HCEC 1CT (cell line): ENCODE measurements around the gene RPL10A.

Experiments used
- DNase-seq: peaks from one replicate; pipeline ENCODE4 v3.0.0-alpha.2; 2017

The RPL10A gene

GRCh38 chr6:35476004-35476403 lies 7.8 kb downstream of the RPL10A start:
- no peak for DNase-seq

DNA sequence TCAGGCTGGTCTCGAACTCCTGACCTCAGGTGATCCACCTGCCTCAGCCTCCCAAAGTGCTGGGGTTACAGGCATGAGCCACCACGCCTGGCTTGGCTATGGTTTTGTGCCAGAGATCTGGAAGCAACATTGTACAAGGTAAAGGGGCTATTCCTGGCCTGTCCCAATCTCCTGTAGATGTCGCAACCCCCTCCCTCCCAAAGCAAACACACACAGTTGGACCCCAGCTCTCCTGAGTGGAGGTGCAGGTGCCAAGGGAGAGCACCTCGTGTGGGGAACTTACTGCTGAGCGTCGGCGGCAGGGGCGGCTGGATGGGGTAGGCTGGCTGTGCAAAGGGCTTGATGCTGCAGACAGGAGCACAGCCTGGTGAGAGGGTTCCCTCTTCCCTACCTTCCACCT lies 8.8 kb downstream of the RPL10A start:
- no peak for DNase-seq

GRCh38 chr6:35477551-35478179 lies 9.5 kb downstream of the RPL10A start:
- DNase-seq = no peak

GRCh38 chr6:35478259-35478658 lies 10.1 kb downstream of the RPL10A start:
- no peak for DNase-seq

- DNase-seq = no peak
These were observed 12.0 kb downstream of the RPL10A start for GRCh38 chr6:35480176-35480575.

DNA sequence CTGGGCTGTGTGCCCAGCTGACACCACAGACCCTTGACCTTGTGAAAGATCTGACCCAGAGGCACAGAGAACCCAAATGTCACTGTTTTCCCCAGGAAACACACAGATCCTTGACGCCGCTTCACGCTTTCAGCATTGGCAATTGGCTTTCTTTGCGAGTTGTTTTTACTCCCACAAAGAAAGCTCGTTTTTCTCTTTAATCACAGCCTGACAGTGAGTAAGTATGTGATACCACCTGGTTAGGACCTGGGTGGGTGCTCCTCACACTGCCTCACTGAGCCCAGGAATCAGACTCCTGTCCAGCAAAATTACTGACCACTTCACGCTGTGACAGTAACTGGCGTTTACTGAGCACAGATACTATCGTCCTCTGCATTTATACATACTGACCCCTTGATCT lies 13.0 kb downstream of the RPL10A start:
- no peak for DNase-seq

- DNase-seq = no peak
These were observed 14.9 kb downstream of the RPL10A start for GRCh38 chr6:35483062-35483461.

GRCh38 chr6:35483490-35483889 lies 15.3 kb downstream of the RPL10A start:
- no peak for DNase-seq

- no peak for DNase-seq
These were observed 15.9 kb downstream of the RPL10A start for GRCh38 chr6:35483893-35484645.

GRCh38 chr6:35484921-35485392 lies 16.8 kb downstream of the RPL10A start:
- DNase-seq = peak; percentile 47

DNA sequence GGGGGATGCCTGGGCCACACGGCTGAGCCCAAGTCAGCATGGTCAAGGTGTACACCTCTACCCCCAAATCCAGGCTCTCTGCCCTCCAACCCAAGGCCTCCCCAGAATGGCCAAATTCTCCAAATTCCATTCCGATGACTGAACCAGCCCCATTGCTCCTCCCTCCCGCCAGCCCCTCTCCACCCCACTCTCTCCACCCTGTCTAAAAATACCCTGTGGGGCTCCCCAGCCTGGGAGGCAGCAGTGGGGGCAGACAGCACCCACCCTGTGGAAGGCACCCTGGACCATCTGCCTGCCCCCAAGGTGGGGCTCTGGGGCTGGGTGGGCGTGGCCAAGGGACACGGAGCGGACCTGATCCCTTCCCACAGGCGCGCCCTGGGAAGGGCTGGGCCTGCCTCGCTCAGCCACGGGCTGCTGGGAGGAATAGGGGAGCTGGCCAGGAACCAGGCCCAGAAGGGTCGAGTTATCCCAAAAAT lies 17.2 kb downstream of the RPL10A start:
- peak; percentile 81 for DNase-seq

GRCh38 chr6:35486005-35486925 lies 18.1 kb downstream of the RPL10A start:
- DNase-seq = peak; percentile 55

DNA sequence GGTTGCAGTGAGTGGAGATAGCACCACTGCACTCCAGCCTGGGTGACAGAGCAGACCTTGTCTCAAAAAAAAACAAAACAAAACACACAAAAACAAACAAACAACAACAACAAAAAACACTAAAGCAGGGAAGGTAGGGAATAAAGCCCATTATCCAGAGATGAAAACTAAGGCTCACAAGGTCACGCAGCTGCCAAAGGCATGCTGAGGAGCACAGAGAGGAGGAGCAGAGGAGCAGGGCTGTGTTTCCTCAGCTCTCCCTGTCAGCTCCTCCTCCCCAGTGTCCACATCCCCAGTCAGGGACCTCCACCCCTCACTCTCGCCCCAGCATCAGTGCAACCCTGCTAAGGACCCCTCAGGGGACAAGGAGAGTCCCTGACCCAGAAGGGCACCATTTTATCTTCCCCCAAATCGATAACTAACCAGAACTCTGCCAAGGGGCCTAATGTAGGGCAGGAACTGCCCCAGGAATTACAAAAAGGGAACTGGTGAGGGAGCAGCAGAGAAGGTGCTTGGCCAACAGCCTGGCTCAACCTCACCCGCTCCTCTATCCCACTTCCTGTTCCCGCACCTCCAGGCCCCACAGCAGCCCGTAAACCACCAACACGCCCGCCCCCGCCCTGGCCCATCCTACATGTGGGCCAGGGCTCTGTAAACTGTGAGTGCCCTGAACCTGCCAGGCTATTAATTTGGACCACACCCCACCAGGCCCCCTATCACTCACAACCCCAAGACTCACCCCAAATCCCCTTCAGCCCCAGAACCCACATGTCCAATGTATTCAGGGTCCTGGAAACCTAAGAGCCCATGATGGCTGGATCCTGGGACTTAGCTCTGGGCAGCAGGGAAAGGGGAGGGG lies 19.7 kb downstream of the RPL10A start:
- peak; percentile 76 for DNase-seq

- DNase-seq = no peak
These were observed 20.3 kb downstream of the RPL10A start for GRCh38 chr6:35488517-35488862.

DNA sequence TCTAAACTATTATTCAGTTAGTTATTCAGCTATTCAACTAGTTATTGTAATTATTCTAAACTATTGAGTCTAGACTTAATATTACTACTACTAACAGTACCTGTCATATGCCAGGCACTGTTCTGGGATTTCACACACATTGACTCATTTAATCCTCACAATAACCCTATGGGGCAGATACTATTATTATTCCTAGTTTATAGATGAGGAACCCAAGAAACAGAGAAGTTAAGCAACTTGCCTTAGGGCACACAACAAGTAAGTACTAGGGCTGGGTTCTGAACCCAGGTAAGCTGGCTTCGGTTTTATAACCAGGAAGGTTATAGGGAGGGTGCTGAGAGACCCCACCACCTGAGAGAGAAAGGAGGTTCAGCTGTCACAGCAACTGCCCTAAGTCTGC lies 20.9 kb downstream of the RPL10A start:
- no peak for DNase-seq

DNA sequence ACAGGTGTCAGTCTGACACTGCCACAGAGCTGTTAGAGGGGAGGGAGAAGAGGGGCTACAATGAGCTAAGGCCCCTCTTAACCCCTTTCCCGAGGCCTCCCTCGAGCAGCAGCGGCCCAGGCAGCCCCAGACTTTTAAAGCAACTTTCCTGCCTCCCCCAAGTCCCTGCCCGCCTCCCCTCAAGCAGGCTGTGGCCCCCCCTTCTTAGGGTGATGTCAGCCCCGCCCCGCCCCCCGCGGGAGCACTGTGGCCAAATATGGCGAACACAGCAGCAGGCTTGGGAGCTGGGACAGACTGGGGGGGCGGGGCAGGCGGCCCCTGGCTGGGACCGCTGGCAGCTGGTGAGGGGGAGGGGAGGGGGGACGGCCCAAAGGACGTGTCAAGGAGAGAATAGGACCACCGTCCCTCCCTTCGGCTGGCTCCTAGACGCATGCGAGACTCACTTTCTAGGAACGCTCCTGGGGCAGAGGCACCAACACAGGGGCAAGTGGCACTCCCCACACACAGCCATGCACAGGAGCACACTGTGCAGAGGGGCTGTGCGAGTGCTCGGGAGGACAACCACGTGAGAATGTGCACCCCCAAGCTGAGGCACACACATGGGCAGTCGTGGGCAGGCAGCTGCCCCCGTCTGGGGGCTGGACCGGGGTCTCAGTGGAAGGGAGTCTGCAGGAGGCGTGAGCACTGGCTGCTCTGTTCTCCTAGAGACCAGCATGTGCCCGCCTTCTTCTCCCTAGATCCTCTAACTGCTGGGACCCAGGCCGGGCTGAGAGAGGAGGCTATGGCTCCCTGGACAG lies 22.0 kb downstream of the RPL10A start:
- peak; percentile 83 for DNase-seq

DNA sequence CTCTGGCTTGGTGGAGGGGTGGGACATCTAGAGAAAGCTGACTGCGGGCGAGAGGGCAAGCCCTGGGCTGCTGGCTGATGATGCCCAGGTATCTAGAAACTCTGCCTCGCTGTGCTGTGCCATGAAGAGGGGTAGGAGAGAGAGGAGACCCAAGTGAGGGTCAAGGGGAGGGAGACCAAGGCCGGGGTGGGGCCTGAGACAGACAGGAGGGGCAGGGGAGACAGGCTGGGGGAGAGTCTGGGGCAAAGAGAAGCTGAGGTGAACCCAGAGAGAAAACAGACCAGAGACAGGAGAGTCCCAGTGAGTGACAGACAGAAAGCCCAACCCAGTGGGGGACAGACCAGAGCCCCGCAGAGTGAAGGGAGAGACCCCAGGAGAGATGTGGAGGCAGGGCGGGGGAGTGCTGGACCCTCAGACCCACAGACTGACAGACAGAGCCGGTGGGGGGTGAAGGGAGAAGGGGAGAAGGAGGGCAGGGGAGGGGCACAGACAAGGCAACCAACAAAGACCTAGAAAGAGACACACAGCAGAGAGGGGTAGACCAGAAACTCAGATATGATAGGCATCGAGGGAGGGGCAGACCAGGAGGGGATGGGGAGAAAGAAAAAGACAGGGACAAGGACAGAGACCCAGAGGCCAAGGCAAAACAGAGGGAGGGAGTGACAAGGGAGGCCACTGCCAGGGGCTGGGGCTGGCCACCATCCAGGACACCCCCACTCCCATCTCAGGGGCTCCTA lies 22.8 kb downstream of the RPL10A start:
- DNase-seq = no peak

DNA sequence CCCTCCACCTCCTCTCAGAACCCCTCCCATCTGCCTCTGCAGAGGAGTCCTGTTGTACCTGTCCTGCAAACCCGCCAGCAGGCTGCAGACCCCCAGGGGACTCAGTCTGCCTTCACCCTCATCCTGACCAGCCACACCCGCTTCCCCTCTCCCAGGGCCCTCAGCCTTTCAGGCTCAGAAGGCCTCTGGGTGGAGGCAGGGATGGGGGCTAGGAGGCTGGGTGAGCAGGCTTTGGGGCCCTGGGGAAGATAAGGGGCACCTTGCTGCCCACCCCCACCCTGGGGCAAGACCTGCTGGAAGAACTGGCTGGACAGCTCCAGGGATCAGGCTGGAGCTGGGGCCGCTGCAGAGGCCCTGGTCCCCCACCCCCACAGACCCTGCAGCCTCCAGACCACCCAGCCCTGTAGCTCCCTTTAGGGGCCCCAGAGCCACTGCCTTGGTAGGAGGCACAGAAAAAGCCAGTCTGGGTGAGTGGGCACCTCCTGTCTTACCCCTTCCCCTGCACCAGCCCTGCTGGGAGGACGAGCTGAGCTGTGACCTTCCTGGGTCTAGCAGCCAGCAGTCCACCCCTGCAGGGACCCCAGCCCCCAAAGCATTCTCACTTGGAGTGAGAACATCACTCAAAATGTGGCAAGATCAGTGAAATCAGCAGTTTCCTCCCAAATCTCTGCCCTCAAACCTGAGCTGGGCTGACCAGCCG lies 23.5 kb downstream of the RPL10A start:
- no peak for DNase-seq

DNA sequence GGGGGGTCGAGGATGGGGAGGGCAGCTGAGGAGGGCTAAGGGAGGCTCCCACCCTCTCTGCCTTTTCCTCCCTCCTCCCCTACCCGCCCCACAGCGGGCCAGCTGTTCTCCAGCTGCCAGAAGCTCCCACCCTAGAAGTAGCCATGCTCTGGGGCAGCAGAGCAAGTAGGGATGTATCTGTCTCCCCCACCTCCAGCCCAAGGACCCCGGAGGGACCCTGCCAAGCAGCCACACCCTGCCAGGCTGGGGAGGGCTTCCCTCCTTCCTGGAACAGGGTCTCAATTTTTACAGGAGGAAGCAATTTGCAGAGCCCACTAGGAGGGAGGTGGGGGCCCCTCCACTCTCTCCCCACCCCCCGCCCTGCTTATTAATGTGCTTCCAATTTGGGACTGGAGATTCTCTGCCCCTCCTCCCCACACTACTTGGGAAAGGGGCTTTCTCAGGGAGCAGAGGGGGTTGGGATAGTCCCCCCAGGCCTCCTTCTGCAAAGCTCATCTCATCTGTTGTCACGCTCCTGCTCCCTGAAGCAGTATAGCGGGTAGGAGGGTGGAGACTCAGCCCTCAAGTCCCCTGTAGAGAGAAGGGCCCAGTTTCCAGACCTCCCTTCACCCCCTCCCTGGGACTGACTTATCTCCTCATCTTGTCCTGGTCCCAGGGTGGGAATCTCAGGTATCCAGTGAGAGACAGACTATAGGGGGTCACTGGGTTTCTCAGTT lies 24.2 kb downstream of the RPL10A start:
- no peak for DNase-seq

DNA sequence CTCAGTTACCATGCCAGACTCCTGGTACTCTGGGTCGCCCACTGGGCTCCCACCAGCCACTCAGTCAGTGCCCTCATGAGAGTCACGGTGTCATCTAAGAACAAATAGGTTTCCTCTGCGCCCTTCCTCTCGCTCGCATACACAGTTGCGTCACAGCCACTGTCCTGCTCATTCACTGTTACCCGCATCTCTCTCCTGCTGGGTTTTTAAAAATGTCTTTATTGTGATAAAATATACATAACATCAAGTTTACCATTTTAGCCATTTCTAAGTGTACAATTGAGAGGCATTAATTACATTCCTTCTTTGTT lies 24.7 kb downstream of the RPL10A start:
- DNase-seq = no peak
